Endothelial cell of umbilical vein (primary cell): Measurements from ENCODE around the gene UBE3B.

ENCODE experiments used
- EZH2 ChIP-seq: IDR thresholded peaks from 2 replicates; pipeline ENCODE4 v1.6.1; 2012; ENCODE audit warnings: borderline replicate concordance, low read depth, mild to moderate bottlenecking, moderate library complexity, low read length, inconsistent platforms; ENCODE audit not compliant: severe bottlenecking
- POLR2A ChIP-seq: IDR thresholded peaks from 2 replicates; pipeline ENCODE4 v1.6.1; 2012; ENCODE audit warnings: low read depth, mild to moderate bottlenecking, control low read depth, low read length

DNA sequence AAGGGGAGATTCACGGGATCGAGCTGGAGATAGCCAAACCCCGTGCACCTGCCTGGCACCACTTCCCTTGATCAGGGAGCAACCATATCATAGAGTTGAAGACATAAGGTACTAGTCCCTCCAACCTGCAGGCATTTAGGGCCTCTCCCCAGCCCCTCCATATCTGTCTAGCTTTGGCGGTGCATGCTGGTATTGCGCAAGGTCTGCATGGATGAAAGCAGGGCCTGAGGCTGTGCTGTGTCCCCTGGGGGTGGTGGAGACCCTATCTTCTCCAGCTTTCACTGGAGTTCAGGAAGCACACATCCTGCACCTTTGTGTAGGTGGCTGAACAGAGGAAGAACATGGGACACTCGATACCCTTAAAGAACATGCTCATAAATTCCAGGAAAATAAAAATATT lies 47.2 kb upstream of the UBE3B start:
- TF ChIP-seq EZH2 (no peak), POLR2A (no peak)
